HEK293 (cell line): ENCODE measurements around the gene IZUMO4.

Experiments used
- CTCF ChIA-PET: fragments of 350-600 bp; formaldehyde crosslinking; extraction: SDS; loops from one replicate; lab custom pipeline; 2021; ENCODE audit warnings: antibody characterized with exemption; lab: Yijun Ruan, JAX
- POLR2A ChIA-PET: fragments of 300-600 bp; formaldehyde crosslinking; extraction: SDS; loops from one replicate; lab custom pipeline; 2020; ENCODE audit warnings: antibody characterized with exemption, inconsistent platforms; lab: Yijun Ruan, JAX
- H3K27ac ChIP-seq: fragments of 200-500 bp; sonication (Bioruptor generic); 2 replicates; pipeline ENCODE4 v1.5.1; 2014; ENCODE audit warnings: low read depth, low read length, control low read depth, inconsistent platforms; ENCODE audit errors: extremely low read depth
- H3K36me3 ChIP-seq, 2 experiments: fragments of 200-500 bp in 1 of 2; sonication (Bioruptor generic) in 1 of 2; 1 replicate in 1 of 2; 2 replicates in 1 of 2; pipeline ENCODE4 v1.5.1; 2014 to 2017; ENCODE audit warnings: inconsistent platforms in 2 of 2, low read length in 2 of 2; ENCODE audit not compliant: control insufficient read depth in 2 of 2, insufficient read depth in 1 of 2
- H3K4me1 ChIP-seq: fragments of 200-500 bp; sonication (Bioruptor generic); 2 replicates; pipeline ENCODE4 v1.5.1; 2014; ENCODE audit warnings: mild to moderate bottlenecking, low read length, inconsistent platforms; ENCODE audit not compliant: control insufficient read depth, insufficient read depth
- H3K4me3 ChIP-seq: 2 replicates; pipeline ENCODE4 v1.5.1; 2011; ENCODE audit warnings: low read depth, mild to moderate bottlenecking, control low read depth, low read length, moderate library complexity
- H3K9me3 ChIP-seq: fragments of 200-500 bp; sonication (Bioruptor generic); 2 replicates; pipeline ENCODE4 v1.5.1; 2014; ENCODE audit warnings: low read depth, low read length, inconsistent platforms; ENCODE audit not compliant: control insufficient read depth, insufficient read depth
- HIC1 ChIP-seq: fragments of 450-650 bp; formaldehyde crosslinking; IDR thresholded peaks from 2 replicates; pipeline ENCODE4 v1.5.1; 2016; ENCODE audit warnings: missing biosample characterization, missing genetic modification characterization
- HOXD13 ChIP-seq: sonication (generic); formaldehyde crosslinking; IDR thresholded peaks from 2 replicates; pipeline ENCODE4 v1.8.0; 2022; ENCODE audit warnings: missing genetic modification reagents, borderline replicate concordance
- KLF1 ChIP-seq: fragments of 450-650 bp; formaldehyde crosslinking; IDR thresholded peaks from 2 replicates; pipeline ENCODE4 v1.5.1; 2016; ENCODE audit warnings: missing biosample characterization, missing genetic modification characterization
- PATZ1 ChIP-seq: fragments of 450-650 bp; formaldehyde crosslinking; IDR thresholded peaks from 2 replicates; pipeline ENCODE4 v1.5.1; 2016; ENCODE audit warnings: missing biosample characterization, missing genetic modification characterization
- SCRT2 ChIP-seq: fragments of 450-650 bp; formaldehyde crosslinking; IDR thresholded peaks from 2 replicates; pipeline ENCODE4 v1.5.1; 2016; ENCODE audit warnings: missing biosample characterization, missing genetic modification characterization
- ZBTB26 ChIP-seq: fragments of 450-650 bp; formaldehyde crosslinking; optimal IDR thresholded peaks from 2 replicates; pipeline ENCODE3; 2016; ENCODE audit warnings: missing biosample characterization, mild to moderate bottlenecking, missing genetic modification characterization
- ZBTB6 ChIP-seq: fragments of 450-650 bp; formaldehyde crosslinking; IDR thresholded peaks from 2 replicates; pipeline ENCODE4 v1.5.1; 2017; ENCODE audit warnings: missing biosample characterization, missing genetic modification characterization
- ZNF223 ChIP-seq: fragments of 450-650 bp; formaldehyde crosslinking; IDR thresholded peaks from 2 replicates; pipeline ENCODE4 v1.5.1; 2016; ENCODE audit warnings: missing biosample characterization, missing genetic modification characterization
- ZNF239 ChIP-seq: fragments of 450-650 bp; formaldehyde crosslinking; IDR thresholded peaks from 2 replicates; pipeline ENCODE4 v1.5.1; 2016; ENCODE audit warnings: missing biosample characterization, missing genetic modification characterization
- ZNF248 ChIP-seq: fragments of 450-650 bp; formaldehyde crosslinking; IDR thresholded peaks from 2 replicates; pipeline ENCODE4 v1.5.1; 2017; ENCODE audit warnings: missing biosample characterization, missing genetic modification characterization
- ZNF391 ChIP-seq: fragments of 450-650 bp; formaldehyde crosslinking; IDR thresholded peaks from 2 replicates; pipeline ENCODE4 v1.5.1; 2016; ENCODE audit warnings: low read depth, missing biosample characterization, missing genetic modification characterization, borderline replicate concordance
- ZNF423 ChIP-seq: fragments of 450-650 bp; formaldehyde crosslinking; IDR thresholded peaks from 2 replicates; pipeline ENCODE4 v1.5.1; 2016; ENCODE audit warnings: missing biosample characterization, missing genetic modification characterization
- ZNF544 ChIP-seq: fragments of 450-650 bp; formaldehyde crosslinking; IDR thresholded peaks from 2 replicates; pipeline ENCODE4 v1.5.0; 2017; ENCODE audit warnings: missing biosample characterization, missing genetic modification characterization
- ZNF660 ChIP-seq: fragments of 450-650 bp; IDR thresholded peaks from 2 replicates; pipeline ENCODE4 v1.5.1; 2018; ENCODE audit warnings: missing biosample characterization, mild to moderate bottlenecking, missing genetic modification characterization
- ZNF701 ChIP-seq: fragments of 450-650 bp; formaldehyde crosslinking; IDR thresholded peaks from 2 replicates; pipeline ENCODE4 v1.5.1; 2016; ENCODE audit warnings: missing biosample characterization, missing genetic modification characterization
- ZNF76 ChIP-seq: fragments of 450-650 bp; formaldehyde crosslinking; IDR thresholded peaks from 2 replicates; pipeline ENCODE4; 2016; ENCODE audit warnings: low read depth, missing biosample characterization, missing genetic modification characterization, borderline replicate concordance
- ZNF785 ChIP-seq: fragments of 450-650 bp; formaldehyde crosslinking; IDR thresholded peaks from 2 replicates; pipeline ENCODE4 v1.5.1; 2016; ENCODE audit warnings: missing biosample characterization, missing genetic modification characterization
- ZSCAN23 ChIP-seq: fragments of 450-650 bp; formaldehyde crosslinking; IDR thresholded peaks from 2 replicates; pipeline ENCODE4 v1.5.1; 2016; ENCODE audit warnings: missing biosample characterization, missing genetic modification characterization
- ZSCAN4 ChIP-seq: fragments of 450-650 bp; formaldehyde crosslinking; IDR thresholded peaks from 2 replicates; pipeline ENCODE4 v1.5.1; 2017; ENCODE audit warnings: missing biosample characterization, missing genetic modification characterization

The IZUMO4 gene

GRCh38 chr19:2136796-2137195 lies 40.1 kb downstream of the IZUMO4 start:
- no peaks in the 10 kb centered on the region for H3K4me1 ChIP-seq
- POLR2A ChIA-PET, result no interaction called here
- H3K4me3 ChIP-seq, result no peak overlapping the region
- TF ChIP-seq ZNF76 (tag by site-specific recombination) (no peak), ZSCAN4 (tag by site-specific recombination) (no peak), HOXD13 (CRISPR knock-in tag) (no peak), ZNF248 (tag by site-specific recombination) (no peak), SCRT2 (tag by site-specific recombination) (no peak), ZNF660 (no peak), ZNF701 (no peak), ZBTB26 (no peak), ZNF785 (tag by site-specific recombination) (no peak), HIC1 (no peak), ZNF223 (tag by site-specific recombination) (no peak), ZBTB6 (tag by site-specific recombination) (no peak), ZNF391 (no peak), ZNF544 (tag by site-specific recombination) (no peak), ZSCAN23 (no peak), ZNF423 (no peak), ZNF239 (tag by site-specific recombination) (no peak), PATZ1 (no peak), KLF1 (tag by site-specific recombination) (no peak)
- TF ChIP-seq, all 188 proteins: peak for 0
- CTCF ChIA-PET, result no interaction called here
- no peak overlapping the region for H3K27ac ChIP-seq
- H3K9me3 ChIP-seq, result no peaks in the 10 kb centered on the region
- H3K36me3 ChIP-seq, result peaks cover 22 to 75% of the 10 kb centered on the region in 2 experiments; a peak in 2 of 3 replicates
